Activated CD4-positive, alpha-beta T cell treated with anti-CD3 and anti-CD28 coated beads, Interleukin-2, Interleukin-6, amounts not matched to agents 100 ng/mL and 50 ng/mL, durations not matched to agents 16 hours and 8 hours (primary cell): ENCODE data around the gene POU3F3.
A peak's percentile ranks its signal among the peaks of the same experiment; 100 is the strongest.

Source experiments
- DNase-seq: peaks from one replicate; pipeline ENCODE4 v3.0.0-alpha.2; 2020

The POU3F3 gene

DNA sequence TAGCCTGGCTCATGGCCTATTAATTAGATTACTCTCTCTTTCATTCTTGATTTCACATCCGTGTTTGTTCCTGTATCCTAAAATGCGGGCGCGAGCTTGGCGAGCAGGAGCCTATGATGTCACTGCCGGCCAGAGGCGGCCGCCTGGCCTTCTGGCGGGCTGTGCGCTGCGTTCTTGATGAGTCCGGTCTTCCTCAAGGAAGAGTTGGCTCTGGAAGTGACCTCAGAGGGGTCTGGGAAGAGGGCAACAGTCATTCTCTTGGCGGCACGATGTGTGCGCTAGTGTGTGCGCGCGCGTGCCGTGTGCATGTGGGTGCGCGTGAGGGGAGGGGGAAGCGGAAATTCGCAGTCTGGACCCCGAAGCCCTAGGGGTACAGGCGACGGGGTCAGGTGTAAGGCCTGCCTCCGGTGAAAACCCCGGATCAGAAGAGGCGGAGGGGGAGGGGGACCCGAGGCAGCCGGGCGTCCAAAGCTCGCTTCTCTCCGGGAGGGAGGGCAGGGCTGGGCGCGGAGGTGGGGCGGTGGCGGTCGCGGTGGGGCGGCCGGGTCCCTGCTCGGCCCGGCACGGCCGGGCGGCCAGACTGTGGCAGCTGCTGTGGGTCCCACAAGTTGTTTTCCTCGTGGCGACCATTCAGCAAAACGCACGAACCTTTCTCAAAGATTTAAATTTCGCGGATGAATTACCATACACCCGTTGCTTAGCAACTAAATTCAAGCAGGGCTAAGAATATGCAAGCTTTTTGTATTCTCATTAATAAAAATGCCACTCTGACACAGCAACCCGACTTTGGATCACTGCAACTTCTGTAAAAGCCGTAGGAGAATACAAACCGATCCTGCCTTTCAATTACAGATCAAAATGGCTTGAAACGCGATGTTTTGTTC is 8.4 kb downstream of the POU3F3 start:
- no peak for DNase-seq

DNA sequence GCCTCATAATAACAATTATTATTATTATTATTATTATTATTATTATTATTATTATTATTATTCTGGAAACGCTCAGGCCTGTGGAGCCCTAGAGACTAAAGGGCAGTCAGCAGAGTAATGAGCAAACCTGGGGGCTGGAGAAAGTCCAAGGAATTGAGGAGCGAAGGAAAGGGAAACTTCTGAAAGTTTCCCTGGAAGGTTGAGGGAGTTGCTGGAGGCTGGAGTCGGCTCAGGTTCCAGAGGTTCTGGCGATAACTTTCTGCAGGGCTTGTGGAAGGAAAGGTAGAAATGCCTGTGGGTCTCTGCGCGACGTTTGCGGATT is 9.2 kb downstream of the POU3F3 start:
- DNase-seq, result no peak

DNA sequence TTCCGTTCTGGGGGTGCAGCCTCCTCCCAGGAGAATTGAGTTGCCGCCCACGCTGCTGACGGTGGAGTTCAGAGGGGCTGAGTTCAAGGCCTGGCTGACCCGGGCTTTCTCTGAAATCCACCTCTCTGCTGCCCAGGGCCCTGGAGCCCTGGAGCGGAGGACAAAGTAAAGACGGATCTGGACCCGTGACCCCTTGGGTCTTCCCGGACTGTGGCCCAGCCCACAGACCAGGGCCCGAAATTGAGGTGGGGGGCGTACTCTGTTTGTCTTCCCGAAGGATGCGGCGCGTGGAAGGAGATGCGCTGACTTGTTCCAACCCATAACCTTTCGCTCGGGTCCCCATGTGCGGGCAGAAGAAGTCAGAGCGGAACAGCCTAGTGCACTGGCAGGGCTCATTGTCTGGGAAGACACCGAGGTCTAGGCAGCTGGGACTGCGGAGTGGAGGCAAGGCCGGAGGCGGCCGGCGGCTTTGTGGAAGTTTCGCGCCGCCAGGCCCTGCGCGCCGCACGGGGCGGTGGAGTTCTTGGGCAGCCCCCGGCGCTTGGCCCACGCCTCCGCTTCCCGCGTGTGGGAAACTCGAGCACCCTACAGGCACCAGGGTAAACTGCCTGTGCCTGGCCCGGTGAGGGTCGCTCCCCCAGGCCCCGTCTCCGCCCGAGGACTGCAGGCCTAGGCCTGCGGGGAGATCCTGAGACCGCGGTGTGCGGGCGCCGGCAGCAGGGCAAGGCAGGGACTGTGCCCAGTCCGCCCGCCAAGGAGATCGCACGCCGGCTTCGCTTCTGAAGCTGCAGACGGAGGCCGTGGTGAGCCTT is 9.8 kb downstream of the POU3F3 start:
- no peak for DNase-seq

GRCh38 chr2:104864280-104865095 is 10.6 kb downstream of the POU3F3 start:
- DNase-seq, result no peak

GRCh38 chr2:104865096-104865470 is 11.2 kb downstream of the POU3F3 start:
- DNase-seq, result no peak

- no peak for DNase-seq
These were observed 12.4 kb downstream of the POU3F3 start for GRCh38 chr2:104866122-104866864.

GRCh38 chr2:104866883-104867812 is 13.2 kb downstream of the POU3F3 start:
- no peak for DNase-seq

DNA sequence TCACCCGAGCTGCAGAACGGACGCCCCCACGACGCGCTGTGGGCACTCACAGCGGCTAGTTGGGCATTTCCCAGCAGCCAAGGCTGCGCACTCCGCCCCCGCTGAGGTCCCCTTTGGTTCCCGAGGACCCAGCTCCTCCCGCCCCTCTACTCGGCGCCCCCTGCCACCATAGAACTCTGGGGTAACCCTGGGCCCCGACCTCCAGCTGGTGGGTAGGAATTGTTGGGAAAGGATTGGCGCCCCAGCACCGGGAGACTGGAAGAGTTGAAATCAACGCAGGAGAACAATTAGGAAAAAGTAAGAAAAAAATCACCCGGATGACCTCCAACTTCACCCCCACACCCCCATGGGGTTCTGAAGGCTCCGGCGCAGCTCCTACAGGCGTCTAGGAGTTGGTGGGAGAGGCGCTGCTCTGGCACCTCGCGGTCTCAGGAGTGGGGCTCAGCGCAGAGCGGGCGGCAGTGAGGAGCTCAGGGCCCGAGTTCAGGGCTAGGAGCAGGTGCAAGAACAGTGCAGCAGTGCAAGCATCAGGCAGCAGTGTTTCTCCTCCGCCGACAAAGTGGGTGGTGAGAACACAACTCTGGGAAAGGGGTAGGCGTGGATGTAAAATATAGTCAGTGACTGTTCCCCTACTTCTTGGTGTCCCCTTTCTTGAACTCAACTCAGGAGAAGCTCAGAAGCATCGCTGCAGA is 14.0 kb downstream of the POU3F3 start:
- no peak for DNase-seq

DNA sequence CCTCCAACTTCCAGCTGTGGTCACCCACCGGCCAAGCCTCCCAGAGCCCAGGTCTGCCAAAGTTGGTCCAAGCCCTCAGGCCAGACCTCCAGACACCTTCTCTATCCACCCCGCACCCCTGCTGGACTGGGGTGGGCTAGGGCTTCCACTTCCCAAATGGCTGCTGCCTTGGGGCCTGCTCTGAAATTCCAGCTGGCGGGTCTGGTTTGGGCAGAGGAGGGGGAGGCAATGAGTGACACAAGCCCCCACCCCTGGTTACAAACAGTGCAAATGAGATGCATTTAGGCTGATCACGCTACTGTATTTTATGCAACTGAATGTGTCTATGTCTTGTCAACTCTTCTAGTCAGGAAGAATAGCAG is 14.6 kb downstream of the POU3F3 start:
- DNase-seq, result no peak

- DNase-seq, result no peak
These were observed 16.4 kb downstream of the POU3F3 start for GRCh38 chr2:104870100-104870975.

DNA sequence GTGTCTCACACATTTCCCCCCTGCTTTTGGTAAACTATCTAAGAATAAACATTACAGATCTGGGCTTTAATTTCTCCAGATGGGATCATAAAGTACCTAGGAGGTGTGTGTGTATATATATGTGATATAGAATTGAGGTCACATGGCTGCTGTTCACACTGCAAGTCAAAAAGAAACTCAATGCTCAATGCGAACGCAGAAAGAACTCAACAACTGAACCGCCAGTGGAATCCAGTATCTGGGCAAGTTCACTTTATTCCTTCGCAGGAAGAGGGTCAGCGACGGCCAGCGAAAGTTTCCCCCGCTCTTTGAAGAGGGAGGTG is 17.7 kb downstream of the POU3F3 start:
- no peak for DNase-seq

DNA sequence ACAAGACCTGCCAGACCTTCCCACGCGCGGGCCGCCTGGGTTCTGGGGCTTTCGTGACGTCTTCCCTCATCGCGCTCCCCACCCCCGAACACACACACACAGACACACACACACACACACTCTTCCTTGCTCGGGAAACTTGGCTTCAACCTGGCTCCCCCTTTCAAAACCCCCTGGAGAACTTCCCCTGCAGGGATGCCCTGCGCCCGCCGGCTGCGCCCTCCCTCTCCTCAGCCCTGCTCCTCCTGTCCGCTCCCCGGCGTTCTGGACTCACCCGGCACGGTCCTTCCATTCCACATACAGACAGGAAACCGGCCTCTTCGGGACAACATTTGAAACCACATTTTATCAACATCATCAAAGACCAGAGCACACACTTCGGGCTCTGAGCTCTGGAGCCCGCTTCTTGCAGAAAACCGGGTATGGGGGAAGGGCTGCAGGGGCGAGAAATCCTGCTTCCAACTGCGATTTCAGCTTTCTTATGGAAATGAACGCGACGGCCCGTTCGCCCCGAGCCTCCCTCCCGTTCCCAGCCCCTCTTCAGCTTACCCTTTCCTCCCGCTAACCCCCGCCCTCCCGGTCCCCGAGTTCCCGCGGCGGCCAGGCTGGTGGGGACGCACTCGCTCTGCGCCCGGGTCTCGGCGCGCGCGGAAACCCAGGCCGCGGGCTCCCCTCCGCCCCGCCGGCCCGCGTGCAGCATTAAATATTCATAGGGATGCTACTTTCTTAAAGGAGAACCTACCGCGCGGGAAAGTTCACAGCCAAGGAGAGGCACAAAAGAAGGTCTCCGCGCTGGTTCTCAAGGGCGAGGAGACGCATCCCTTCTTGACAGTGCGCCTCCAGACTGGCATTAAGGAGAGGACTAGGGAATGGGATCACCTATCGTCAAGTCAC is 18.3 kb downstream of the POU3F3 start:
- DNase-seq, result no peak

DNA sequence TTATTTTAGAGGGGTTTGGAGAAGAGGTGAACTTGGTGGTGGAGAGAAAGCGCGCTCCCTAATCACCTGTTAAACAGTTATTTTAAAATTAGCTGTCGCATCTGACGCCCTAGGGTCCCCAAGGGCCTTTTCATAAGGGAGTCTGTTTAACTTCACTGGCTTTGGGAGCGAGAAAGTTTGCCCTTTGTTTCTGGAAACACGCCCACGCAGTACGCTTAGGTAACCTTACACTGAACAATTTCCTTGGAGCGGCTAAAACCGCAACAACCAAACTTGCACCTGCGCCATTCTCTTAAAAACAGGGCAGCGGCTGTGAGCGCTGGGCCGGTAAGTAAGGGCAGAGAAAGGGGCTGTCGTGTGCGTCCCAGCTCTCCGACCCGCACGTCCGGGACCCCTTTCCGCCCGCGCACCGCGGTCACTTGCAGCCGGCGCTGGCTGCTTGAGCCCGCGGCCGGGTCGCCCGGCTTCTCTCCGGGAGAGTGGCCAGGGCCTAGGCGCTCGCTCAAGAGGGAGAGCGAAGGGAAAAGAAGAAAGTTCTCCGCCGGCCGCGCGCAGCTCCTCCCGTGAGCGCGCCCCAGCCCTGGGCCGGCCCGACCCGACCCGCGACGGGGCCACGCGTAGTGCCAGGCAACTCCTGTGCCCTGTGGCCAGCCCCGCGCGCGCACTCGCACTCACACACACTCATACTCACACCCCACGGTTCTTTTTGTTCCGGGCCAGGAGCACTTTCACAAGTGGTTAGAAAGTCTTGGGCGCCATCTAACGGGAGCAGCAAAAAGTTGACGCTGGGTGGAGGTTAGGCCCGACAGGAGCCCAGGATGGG is 19.2 kb downstream of the POU3F3 start:
- DNase-seq, result peak; percentile 74

DNA sequence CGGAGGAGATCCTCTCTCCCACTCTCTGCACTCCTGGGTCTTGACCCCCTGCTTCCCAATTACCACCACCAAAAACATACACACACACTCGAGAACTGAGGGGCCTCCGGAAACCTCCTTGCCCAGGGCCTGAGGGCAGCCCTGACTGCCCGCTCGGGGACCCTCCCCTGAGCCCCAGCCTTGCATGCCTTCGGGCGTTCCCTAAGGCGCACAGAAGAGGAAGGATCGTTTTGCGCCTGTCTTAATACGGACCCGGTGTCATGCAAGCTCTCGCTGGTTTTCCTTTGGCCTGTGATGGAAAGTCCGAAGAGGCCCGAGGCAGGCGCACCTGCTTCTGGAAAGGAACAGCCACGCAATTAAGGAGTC is 19.8 kb downstream of the POU3F3 start:
- no peak for DNase-seq

- no peak for DNase-seq
These were observed 20.3 kb downstream of the POU3F3 start for GRCh38 chr2:104874230-104874629.

GRCh38 chr2:104875262-104875661 is 21.3 kb downstream of the POU3F3 start:
- no peak for DNase-seq

- no peak for DNase-seq
These were observed 23.0 kb downstream of the POU3F3 start for GRCh38 chr2:104876606-104877570.
